Activated CD4-positive, alpha-beta T cell treated with anti-CD3 and anti-CD28 coated beads, Interleukin-2, amount 50 U/mL, for 24 hours (primary cell): ENCODE measurements around the gene STOM.
"Not testable (repeated sequence)": the region's sequence is repeated elsewhere in the genome, so short reads cannot be mapped to it uniquely, and the experiment has no call there.

Source experiments
- DNase-seq, 2 donors: peaks; one replicate each; pipeline ENCODE4 v3.0.0-alpha.2; 2020; ENCODE audit warnings: low read depth in 1 of 2, low spot score in 1 of 2

The STOM gene, protein sequence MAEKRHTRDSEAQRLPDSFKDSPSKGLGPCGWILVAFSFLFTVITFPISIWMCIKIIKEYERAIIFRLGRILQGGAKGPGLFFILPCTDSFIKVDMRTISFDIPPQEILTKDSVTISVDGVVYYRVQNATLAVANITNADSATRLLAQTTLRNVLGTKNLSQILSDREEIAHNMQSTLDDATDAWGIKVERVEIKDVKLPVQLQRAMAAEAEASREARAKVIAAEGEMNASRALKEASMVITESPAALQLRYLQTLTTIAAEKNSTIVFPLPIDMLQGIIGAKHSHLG

DNA sequence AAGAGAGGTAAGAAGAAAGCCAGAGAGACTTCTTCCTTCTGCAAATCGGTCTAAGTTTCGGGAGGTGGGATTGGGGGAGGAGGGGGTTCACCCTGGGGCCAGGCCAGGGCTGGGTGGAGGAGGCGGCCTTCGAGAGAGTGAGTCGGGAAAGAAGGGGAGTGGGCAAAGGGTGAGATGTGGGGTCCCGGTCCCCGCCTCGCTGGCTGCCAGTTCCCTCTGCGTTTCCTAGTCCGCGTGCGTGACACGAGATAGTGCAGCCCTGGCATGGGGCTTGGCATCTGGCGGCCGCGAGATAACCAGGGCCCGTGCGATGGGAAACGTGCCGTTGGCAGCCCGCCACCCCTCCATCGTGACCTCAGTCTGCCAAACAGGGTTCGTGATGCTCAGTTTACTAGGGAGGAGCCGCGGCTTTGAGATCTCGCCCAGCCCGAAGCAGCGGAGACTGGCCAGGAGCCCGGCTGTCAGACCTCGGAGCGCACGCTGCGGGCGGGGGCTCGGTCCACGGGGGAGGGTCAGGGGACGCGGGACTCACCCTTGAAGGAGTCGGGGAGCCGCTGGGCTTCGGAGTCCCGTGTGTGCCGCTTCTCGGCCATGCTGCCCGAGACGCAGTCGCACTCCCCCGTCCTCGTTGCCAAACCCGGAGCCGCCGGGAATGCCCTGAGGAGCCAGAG is at the start of gene STOM:
TSS of gene STOM (minus strand) at position 656 of the 671 bp plus-strand sequence. CDS start at position 593, 63 bp downstream.
- peak in 1 of 2 donors; percentile 23 for DNase-seq

DNA sequence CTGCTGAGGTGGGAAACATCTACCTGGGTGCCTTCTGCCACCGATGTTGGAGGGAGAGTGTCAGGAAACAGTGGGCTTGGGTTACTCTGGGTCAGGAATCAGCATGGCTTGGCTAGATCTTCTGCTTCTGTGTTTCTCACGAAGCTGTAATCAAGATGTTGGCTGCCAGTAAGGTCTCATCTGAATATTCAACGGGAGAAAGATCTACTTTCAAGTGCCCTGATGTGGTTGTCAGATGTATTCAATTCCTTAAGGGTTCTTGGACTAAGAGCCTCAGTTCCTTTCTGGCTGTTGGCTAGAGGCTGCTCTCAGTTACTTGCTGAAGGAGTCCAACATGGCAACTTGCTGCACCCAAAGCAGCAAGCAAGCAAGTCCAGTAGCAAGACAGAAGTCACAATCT is 41.9 kb upstream of the STOM start:
- no peak for DNase-seq

DNA sequence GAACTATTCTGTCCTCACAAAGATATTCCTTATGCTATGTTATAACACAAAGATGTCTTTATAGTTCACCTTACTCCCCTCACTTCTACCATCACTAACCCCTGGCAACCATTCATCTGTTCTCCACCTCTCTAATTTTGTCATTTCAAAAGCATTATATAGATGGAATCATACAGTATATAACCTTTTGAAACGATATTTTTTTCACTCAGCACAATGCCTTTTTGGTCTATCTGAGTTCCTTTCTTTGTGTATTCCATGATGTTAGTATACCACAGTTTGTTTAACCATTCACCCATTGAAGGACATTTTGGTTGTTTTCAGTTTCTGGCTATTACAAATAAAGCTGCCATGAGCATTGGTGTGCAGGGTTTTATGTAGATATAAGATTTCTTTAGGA is 35.8 kb upstream of the STOM start:
- no peak for DNase-seq

DNA sequence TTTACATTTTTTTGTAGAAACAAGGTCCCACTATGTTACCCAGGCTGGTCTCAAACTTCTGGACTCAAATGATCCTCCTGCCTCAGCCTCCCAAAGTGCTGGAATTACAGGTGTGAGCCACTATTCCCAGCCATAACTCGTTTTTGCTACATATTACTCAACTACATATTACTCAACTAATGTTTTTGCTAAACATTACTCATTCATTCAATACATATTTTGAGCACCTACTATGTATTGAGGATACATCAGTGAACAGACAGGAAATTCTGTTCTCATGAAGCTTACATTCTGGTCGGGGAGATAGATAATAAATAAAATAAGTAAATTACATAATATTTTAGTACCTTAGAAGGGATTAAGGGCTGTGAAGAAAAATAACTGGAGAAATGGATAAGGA is 34.9 kb upstream of the STOM start:
- DNase-seq, result no peak

DNA sequence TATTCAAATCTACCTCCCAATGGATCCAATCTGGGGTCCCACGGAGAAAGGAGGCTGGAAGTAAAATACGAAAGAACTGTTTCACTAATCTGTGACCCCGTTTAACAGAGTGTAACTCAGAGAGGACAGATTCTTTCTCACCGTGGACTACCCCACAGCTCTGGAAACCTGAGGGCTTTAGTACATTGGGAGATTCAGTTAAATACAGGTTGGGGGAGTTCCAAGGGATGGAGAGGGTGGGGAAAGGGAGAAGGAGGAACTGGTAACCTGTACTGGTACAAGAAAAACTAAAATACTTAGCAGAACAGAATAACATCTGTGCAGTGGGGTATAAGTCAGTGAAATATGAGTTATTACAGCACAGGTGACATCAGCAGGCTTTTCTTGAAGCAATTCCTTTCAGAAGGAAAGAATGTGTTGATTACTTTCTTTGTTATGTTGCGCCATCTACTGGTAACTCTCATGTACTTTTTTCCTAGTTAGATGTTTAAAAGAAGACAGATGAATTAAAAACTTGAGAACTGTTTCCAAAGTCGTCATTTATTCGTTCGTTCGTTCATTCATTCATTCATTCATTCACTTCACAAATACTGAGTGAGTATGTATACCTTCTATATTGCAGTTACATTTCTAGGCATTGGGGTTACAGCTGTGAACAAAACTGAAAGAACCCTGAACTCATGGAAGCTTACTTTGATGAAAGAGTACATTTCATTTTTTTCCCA is 30.0 kb upstream of the STOM start:
- DNase-seq, result peak in 1 of 2 donors; percentile 25

DNA sequence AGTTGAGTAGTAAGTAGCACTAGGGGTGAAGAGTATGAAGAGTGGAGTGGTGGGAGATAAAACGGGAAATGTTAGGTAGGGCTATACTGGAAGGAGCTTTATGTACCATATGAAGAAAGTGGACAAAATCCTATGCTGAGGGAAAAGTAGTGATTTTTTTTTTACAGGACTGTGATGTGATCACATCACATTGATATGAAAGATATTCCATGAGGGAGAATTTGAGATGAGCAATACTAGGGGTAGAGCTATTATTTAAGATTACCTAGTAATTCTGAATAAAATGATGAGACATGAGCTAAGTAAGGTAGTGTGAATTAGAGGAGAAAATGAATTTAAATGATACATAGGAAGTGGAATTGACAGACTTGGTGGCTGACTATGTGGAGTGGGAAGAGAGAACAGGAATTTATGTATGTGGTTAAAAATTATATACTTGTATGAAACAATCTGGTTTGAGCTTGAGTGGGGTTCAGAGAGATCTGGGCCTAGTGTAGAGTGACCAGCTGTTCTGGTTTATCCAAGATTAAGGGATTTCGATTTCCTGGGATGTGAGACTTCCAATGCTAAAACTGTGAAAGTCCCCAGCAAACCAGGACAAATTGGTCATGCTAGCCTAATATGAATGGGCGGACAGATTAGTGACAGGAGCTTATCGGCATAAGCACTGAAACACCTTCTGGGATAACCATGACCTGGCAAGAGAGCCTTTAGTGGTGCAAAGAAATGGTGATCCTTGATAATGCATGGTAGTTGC is 29.3 kb upstream of the STOM start:
- DNase-seq, result no peak

DNA sequence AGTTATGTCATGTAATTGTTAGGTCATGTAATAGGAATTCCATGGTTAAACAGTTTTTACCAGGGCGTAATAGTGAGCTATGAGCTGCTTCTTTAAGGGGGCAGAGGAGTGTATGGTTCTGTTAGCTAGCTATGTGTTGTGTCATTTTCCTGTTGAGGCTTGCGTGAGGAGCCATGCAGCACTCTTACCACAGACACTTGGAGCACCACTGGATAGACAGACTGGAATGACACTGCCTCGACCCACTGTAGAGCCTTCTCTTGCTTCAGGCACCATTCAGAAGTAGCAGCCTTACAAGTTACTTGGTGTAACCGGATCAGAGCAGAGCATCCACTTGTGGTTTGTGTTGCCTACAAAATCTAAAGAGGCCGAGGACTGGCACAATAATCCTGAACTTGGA is 28.3 kb upstream of the STOM start:
- no peak for DNase-seq

DNA sequence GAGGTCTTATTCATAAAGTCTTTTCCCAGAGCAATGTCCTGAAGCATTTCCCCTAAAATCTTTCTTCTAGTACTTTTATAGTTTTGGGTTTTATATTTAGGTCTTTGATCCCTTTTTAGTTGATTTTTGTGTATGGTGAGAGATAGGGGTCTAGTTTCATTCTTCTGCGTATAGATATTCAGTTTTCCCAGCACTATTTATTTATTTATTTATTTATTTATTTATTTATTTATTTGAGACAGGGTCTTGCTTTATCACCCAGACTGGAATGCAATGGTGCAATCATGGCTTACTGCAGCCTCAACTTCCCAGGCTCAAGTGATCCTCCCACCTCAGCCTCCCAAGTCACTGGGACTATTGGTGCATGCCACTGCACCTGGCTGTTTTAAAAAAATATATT is 27.2 kb upstream of the STOM start:
- not testable (repeated sequence) for DNase-seq

DNA sequence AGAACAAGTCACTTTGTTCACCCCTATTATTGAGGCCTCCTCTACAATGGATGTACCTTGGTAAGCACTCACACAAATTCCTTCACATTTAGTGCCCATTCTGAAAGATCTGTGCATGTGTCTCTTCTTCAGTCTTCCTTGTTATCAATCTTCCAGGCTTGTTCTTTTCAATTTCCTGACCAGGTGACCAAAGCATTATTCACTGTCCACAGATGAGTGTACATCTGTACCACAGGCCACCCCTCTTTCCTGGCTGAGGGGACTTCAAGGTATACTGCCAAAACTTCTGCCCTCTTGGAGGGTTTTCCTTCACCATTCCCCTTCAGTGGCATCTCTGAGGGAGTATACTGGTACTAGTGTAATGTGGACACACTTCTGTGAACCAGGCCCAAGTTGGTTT is 25.5 kb upstream of the STOM start:
- DNase-seq, result no peak

DNA sequence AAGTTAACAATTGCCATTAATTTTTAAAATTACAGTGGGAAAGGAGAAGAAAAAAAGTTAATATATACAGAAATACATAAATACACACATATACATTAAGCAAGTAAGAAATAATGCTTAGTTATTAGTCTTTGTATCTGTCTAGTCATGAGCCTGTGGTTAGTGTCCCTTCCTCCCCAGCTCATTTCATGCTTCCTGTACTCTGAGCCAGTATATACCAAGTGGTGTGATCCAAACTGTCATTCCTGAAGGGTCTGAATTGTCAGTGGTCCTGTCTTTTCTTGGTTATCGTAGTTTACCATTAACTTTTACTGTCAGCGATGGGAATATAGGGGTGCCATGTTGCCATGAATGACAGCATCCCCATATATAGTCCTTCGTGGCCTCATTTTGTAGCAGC is 24.2 kb upstream of the STOM start:
- no peak for DNase-seq

DNA sequence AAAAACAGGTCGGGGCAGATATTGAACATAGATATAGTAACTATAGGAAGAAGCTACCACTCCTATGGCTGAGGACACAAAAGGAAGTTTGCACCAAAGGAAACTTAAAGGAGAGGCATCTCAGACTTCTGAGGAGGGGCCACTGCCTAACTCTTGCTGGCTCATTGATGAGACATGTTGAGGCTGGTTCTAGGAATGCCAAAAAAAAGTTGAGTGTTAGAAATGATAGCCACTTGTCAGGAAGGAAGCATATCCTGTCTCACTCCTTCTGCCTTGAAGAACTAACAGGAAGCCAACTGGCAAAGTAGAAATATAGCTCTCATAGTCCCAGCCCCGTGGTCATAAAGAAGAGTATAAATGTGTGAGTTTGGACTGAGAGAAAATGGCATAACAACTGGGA is 23.3 kb upstream of the STOM start:
- DNase-seq, result no peak

DNA sequence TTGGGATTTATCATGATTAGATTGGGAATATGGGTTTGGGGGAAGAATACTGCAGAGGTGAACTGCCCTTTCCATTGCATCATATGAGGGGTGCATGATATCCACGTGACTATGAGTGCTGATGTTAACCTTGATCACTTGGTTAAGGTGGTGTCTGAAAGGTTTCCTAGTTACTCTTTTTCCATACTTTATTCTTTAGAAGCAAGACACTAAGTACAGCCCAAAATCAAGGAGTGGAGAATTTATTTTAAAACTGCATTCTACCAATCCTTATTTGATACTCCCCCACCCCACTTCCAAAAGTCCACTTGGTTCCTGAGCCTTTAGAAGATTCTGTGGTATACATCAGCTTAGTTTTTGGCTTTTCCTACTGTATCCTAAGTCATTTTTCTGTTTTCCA is 20.3 kb upstream of the STOM start:
- DNase-seq, result no peak

DNA sequence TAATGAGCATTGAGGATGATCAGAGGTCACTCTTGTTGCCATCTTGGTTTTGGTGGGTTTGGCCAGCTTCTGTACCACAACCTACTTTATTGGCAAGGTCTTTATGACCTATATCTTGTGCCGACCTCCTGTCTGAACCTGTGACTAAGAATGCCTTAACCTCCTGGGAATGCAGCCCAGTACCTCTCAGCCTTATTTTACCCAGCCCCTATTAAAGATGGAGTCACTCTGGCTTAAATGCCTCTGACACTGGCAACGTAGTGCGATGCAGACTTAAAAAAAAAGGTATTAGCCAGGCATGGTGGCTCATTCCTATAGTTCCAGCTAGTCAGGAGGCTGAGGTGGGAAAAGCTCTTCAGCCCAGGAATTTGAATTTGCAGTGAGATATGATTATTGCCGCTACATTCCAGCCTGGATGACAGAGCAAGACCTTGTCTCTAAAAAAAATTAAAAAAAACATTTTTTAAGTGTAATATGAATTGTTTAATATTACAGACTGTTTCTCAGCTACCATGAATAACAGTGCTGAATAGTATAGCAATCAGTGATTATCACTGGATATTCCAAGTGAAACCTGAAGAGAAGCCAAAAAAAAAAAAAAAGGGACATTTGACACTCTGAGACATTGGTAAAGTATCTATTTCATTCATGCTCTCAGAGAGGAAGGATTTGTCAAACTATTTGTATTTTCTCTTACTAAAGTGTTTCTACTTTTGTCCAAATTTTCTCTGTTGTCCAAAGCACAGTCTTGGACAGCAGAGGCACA is 18.3 kb upstream of the STOM start:
- no peak for DNase-seq

DNA sequence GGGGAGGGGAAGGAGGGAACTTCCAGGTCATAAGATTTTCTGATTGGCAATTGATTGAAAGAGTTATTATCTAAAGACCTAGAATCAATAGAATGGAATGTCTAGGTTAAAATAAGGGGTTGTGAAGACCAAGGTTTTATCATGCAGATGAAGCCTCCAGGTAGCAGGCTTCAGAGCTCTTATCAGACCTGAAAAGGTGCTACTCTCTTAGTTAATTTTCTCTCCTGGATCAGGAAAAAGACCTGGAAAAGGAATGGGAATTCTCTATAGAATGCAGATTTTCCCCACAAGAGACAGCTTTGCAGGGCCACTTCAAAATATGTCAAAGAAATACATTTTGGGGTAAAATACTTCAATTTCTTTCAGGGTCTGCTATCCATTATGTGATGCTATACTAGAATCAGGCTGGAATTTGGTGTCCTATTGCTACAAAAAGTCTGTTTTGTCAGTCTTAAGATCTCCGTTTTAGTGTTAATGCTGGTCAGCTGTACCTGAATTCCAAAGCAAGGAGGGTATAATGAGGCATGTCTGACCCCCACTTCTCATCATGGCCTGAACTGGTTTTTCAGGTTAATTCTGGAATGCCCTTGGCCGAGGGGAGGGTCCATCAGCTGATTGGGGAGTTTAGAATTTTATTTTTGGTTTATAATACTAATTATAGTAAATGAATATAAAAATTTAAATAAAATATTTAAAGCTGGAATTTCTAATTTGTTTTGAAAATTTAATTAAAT is 16.6 kb upstream of the STOM start:
- no peak for DNase-seq

DNA sequence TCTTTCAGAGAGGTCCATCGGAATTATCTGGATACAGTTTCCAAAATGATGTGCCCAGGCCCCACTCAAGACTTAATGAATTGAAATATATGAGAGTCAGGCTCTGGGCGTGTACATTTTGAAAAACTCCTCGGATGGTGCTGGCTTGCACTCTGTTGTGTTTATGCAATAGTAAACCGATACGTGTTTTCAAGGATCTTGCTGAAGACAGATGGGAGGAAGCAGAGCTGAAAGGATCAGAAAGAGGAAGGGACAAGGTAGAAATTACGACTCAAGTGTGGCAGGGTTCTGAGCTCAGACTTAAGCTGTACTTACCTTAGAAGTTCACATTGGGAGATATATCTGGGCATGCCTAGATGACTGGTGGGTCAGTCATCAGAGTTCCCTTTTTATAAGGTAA is 13.7 kb upstream of the STOM start:
- DNase-seq, result no peak

DNA sequence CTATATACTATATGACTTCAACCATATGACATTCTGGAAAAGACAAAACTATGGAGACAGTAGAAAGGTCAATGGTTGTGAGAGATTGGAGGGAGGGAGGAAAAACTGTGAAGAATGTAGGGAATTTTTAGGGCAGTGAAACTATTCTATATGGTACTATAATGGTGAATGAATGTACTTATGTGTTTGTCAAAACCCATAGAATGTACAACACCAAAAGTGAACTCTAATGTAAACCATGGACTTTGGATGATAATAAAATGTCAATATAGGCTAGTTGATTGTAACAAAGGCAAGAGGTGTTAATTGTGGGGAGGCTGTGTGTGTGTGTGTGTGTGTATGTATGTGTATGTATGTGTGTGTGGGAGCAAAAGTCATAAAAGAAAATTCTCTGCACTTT is 10.8 kb upstream of the STOM start:
- no peak for DNase-seq

DNA sequence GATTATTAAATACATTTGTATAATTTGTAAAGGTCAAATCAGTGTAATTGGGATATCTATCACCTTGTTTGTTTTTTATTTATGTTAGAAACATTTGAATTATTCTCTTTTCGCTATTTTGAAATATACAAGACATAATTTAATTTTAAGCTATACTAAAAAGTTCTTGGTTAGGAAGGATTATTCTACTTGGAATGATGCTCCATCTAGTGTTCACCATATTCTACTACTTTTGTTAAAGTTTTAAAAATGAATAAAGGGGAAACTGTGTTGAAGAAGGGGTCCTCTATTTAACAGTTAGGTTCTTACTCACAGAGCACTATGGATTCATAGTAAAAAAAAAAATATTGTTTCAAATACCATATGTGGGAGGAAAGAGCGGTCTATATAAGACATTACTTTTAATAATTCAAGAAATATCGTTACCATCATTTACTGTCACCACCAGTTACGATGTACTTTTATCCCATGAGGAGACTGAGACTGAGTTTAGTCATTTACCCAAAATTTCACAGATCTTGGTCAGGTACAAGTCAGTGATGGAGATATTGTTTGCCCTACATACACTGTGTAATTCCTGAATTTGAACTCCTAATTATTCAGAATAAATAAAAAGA is 6.3 kb upstream of the STOM start:
- no peak for DNase-seq

DNA sequence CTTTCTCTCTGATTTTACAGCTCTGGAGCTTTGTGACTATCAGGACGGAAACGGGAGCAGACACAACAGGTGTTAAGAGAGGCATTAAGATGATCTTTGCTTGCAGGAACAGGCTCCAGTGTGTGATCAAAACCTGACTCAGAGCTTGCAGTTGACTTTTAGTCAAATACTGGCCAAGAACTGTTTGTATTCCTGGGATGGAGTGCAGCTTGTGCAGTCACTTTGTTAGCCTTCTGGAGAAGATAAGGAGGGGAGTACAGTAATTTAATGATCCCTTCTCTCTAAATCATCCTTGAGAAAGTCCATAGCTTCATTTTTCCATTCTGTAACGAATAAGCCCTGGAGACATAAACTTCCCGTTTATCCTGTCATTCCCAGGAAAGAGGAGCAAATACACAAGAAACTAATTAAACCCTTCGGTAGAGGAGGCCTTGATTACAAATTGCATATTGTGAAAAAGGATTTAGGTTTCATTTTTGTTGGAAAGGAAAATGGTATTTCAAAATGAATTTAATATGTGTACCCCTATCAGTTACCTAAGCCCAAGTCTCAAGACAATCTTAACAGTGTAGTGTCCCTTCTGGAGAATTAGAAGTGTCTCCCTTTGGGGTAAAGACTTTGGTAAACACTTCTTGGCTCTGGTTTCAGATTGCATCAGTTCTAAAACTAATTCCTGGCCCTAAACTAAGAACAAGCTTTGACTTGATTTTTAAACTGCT is 3.1 kb upstream of the STOM start:
- no peak for DNase-seq
